Measurements from ENCODE around the gene ZMYM3. TPM values are rescaled to one million over a fixed set of nuclear protein-coding genes. Genes with fewer than 3 reads are reported as not detected.

Gene ZMYM3
- total and polyA plus RNA-seq, 2 of the 4 experiments (the other 2 are of a cell fraction): 10.0 to 28.1 TPM

Other genes starting within 250 kb of the ZMYM3 start
- gene SNX12, start 185.8 kb downstream of the ZMYM3 start, total RNA-seq (2012; rRNA removed): 43.0 and 59.9 TPM in 2 replicates
- gene SNX12, start 185.8 kb downstream of the ZMYM3 start, polyA plus RNA-seq (2012; rRNA removed): 55.2 and 63.0 TPM in 2 replicates
- gene FOXO4, start 158.3 kb downstream of the ZMYM3 start, total RNA-seq (2012; rRNA removed): 1.4 and 2.0 TPM in 2 replicates
- gene FOXO4, start 158.3 kb downstream of the ZMYM3 start, polyA plus RNA-seq (2012; rRNA removed): 1.4 and 2.6 TPM in 2 replicates
- not detected in 2 replicates for gene CXorf65, start 147.4 kb downstream of the ZMYM3 start, total RNA-seq (2012; rRNA removed)
- not detected in 2 replicates for gene CXorf65, start 147.4 kb downstream of the ZMYM3 start, polyA plus RNA-seq (2012; rRNA removed)
- gene IL2RG, start 142.6 kb downstream of the ZMYM3 start, total RNA-seq (2012; rRNA removed): not detected in 2 replicates
- gene IL2RG, start 142.6 kb downstream of the ZMYM3 start, polyA plus RNA-seq (2012; rRNA removed): not detected in 2 replicates
- 9.1 and 12.5 TPM in 2 replicates for gene MED12, start 135.5 kb downstream of the ZMYM3 start, total RNA-seq (2012; rRNA removed)
- 17.3 and 19.8 TPM in 2 replicates for gene MED12, start 135.5 kb downstream of the ZMYM3 start, polyA plus RNA-seq (2012; rRNA removed)
- gene NLGN3, start 109.3 kb downstream of the ZMYM3 start, total RNA-seq (2012; rRNA removed): 0.18 and 0.28 TPM in 2 replicates
- gene NLGN3, start 109.3 kb downstream of the ZMYM3 start, polyA plus RNA-seq (2012; rRNA removed): 0.36 and 0.39 TPM in 2 replicates
- not detected in 2 replicates for gene GJB1, start 30.9 kb downstream of the ZMYM3 start, total RNA-seq (2012; rRNA removed)
- gene GJB1, start 30.9 kb downstream of the ZMYM3 start, polyA plus RNA-seq (2012; rRNA removed): not detected in 2 replicates
- gene NONO, start 29.5 kb upstream of the ZMYM3 start, total RNA-seq (2012; rRNA removed): 444 and 609 TPM in 2 replicates
- 199 and 308 TPM in 2 replicates for gene NONO, start 29.5 kb upstream of the ZMYM3 start, polyA plus RNA-seq (2012; rRNA removed)
- 1.7 and 3.0 TPM in 2 replicates for gene ITGB1BP2, start 47.6 kb upstream of the ZMYM3 start, total RNA-seq (2012; rRNA removed)
- gene ITGB1BP2, start 47.6 kb upstream of the ZMYM3 start, polyA plus RNA-seq (2012; rRNA removed): 3.0 and 3.5 TPM in 2 replicates
- 25.5 and 36.1 TPM in 2 replicates for gene TAF1, start 112.2 kb upstream of the ZMYM3 start, total RNA-seq (2012; rRNA removed)
- 11.6 and 15.7 TPM in 2 replicates for gene TAF1, start 112.2 kb upstream of the ZMYM3 start, polyA plus RNA-seq (2012; rRNA removed)

Data from IMR-90 (cell line).